Natural killer cell (primary cell): ENCODE data around the gene COL5A1. TPM values are rescaled to one million over a fixed set of nuclear protein-coding genes. Genes with fewer than 3 reads are reported as not detected.

Source experiments
- ATAC-seq, 3 donors: fragments of 150-1000 bp in 2 of 3; fragments of 200-7000 bp in 1 of 3; cut with Tn5 transposase; 1 replicate in 1 of 3; 2 replicates in 2 of 3; pipeline ENCODE4 v1.10.0; 2021; ENCODE audit warnings: mild to moderate bottlenecking in 2 of 3, moderate library complexity in 2 of 3
- DNase-seq, 2 donors: peaks; one replicate each; pipeline versions ENCODE4 v3.0.0 to v3.0.0-alpha.2; 2013 to 2021; ENCODE audit warnings: mixed read lengths in 1 of 2
- H3K27ac ChIP-seq: one replicate; pipeline ENCODE4 v1.5.1; 2013; ENCODE audit warnings: mild to moderate bottlenecking, low read length
- H3K27me3 ChIP-seq: one replicate; pipeline ENCODE4 v1.6.1; 2013; ENCODE audit warnings: low read length; ENCODE audit not compliant: control insufficient read depth, insufficient read depth
- H3K36me3 ChIP-seq: one replicate; pipeline ENCODE4 v1.6.1; 2013; ENCODE audit warnings: low read length; ENCODE audit not compliant: control insufficient read depth, insufficient read depth
- H3K4me1 ChIP-seq: one replicate; pipeline ENCODE4 v1.6.1; 2013; ENCODE audit warnings: low read length; ENCODE audit not compliant: control insufficient read depth, insufficient read depth
- H3K4me3 ChIP-seq: one replicate; pipeline ENCODE4 v1.5.1; 2013; ENCODE audit warnings: low read length
- H3K9me3 ChIP-seq: one replicate; pipeline ENCODE4 v1.6.1; 2013; ENCODE audit warnings: low read length; ENCODE audit not compliant: control insufficient read depth, insufficient read depth
- H3K27ac Mint-ChIP-seq, 2 donors: one replicate each; pipeline ENCODE4 v1.8.0; 2022; ENCODE audit warnings: mild to moderate bottlenecking in 2 of 2, mixed read lengths in 2 of 2, moderate library complexity in 1 of 2
- H3K27me3 Mint-ChIP-seq, 2 donors: one replicate each; pipeline ENCODE4 v1.8.0; 2022; ENCODE audit warnings: low read depth in 2 of 2, mixed read lengths in 2 of 2
- H3K36me3 Mint-ChIP-seq: one replicate; pipeline ENCODE4 v1.8.0; 2022; ENCODE audit warnings: mixed read lengths
- H3K4me1 Mint-ChIP-seq, 2 donors: one replicate each; pipeline ENCODE4 v1.8.0; 2022; ENCODE audit warnings: mixed read lengths in 2 of 2
- H3K4me3 Mint-ChIP-seq: one replicate; pipeline ENCODE4 v1.8.0; 2022; ENCODE audit warnings: mild to moderate bottlenecking, moderate library complexity, mixed read lengths
- H3K9me3 Mint-ChIP-seq, 2 donors: one replicate each; pipeline ENCODE4 v1.8.0; 2022; ENCODE audit warnings: mixed read lengths in 2 of 2
- WGBS: methylation state at CpG from one replicate; pipeline ENCODE4 v1.1.7; 2013; ENCODE audit warnings: missing lambda C conversion rate; ENCODE audit not compliant: insufficient coverage; 5-methylcytosine and 5-hydroxymethylcytosine counted together
- intact Hi-C: fragments of 100-400 bp; cut with micrococcal nuclease; formaldehyde crosslinking; loops from one replicate; pipeline ENCODE4 v1.14.2; 2022
- total RNA-seq, 4 donors: library from RNA; stranded (reverse); fragments of 120-200 nt in 1 of 4; gene quantifications; one replicate each; pipeline versions ENCODE4 v1.2.3 to v1.2.4, GENCODE V29; 2013 to 2022
- TF ChIP-seq, protein P1 (sequence below): fragments of 200-600 bp; IDR thresholded peaks from one replicate; pipeline ENCODE4 v1.8.0; 2022; ENCODE audit warnings: antibody characterized with exemption

COL5A1 gene
- total RNA-seq, 3 donors from 2014 or later (not counting 1 experiment from before 2014, with no cell fraction given): 0.11 to 0.28 (median 0.23) TPM

DNA sequence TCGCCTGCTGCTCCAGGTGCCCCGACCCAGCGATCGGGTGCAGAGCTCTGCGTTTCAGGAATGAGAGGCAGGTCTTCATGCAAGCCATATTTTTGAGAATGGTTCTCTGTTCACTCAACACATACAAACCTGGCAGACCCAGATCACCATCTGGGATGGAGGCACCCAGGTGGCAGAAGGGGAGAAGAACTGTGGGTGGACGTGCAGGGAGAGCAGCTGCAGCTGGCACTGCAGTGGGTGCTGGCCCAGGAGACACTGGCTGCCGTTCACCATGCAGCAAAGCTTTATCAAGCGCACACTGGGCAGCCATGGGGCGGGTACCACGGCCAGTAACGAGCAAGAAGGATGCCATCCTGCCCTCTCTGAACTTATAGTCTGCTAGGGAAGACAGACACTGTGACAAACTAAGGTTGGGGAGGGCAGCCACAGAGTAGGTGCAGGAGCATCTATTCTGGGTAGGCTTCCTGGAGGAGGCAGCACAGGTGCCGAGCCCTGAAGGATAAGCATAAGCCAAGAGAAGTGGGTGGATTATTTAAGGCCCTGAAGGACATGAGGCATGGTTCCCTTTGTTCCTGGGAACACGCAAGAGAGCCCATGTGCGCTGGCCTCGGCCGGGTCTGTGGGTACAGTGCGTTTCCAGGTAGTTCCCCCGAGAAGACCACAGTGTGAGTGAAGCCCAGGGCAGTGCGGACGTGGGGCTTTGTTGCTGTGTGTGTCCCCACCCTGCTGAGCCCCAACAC, 192.8 kb downstream of the COL5A1 start:
- WGBS: 82% methylated on average over 20 of the region's 20 CpGs
- no peaks in the 10 kb centered on the region for H3K36me3 ChIP-seq

DNA sequence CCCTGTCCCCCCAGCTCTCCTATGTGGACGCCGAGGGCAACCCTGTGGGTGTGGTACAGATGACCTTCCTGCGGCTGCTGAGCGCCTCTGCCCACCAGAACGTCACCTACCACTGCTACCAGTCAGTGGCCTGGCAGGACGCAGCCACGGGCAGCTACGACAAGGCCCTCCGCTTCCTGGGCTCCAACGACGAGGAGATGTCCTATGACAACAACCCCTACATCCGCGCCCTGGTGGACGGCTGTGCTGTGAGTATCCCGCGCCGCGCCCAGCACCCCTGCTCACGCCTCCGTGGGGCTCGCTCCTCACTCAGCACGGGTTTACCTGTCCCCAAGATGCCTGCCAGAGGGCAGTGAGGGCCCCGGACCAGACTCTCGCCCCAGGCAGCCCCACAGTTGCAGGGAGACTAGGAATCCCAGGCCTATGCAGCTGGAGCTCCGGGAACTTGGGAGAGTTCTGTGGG, 193.4 kb downstream of the COL5A1 start:
- no peaks in the 10 kb centered on the region for H3K4me1 Mint-ChIP-seq
- intact Hi-C loops: no loop called here
- no peaks in the 10 kb centered on the region for H3K9me3 Mint-ChIP-seq
- 92% methylated on average over 25 of the region's 25 CpGs for WGBS
- H3K27ac Mint-ChIP-seq: no peak overlapping the region
- no peak overlapping the region for H3K4me3 ChIP-seq
- DNase-seq: no peak
- H3K4me1 ChIP-seq: no peaks in the 10 kb centered on the region
- no peaks in the 10 kb centered on the region for H3K27me3 Mint-ChIP-seq
- no peak overlapping the region for H3K4me3 Mint-ChIP-seq
- no peak for ATAC-seq
- no peaks in the 10 kb centered on the region for H3K27me3 ChIP-seq
- TF ChIP-seq, protein P1, sequence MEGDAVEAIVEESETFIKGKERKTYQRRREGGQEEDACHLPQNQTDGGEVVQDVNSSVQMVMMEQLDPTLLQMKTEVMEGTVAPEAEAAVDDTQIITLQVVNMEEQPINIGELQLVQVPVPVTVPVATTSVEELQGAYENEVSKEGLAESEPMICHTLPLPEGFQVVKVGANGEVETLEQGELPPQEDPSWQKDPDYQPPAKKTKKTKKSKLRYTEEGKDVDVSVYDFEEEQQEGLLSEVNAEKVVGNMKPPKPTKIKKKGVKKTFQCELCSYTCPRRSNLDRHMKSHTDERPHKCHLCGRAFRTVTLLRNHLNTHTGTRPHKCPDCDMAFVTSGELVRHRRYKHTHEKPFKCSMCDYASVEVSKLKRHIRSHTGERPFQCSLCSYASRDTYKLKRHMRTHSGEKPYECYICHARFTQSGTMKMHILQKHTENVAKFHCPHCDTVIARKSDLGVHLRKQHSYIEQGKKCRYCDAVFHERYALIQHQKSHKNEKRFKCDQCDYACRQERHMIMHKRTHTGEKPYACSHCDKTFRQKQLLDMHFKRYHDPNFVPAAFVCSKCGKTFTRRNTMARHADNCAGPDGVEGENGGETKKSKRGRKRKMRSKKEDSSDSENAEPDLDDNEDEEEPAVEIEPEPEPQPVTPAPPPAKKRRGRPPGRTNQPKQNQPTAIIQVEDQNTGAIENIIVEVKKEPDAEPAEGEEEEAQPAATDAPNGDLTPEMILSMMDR: no peak
- H3K9me3 ChIP-seq: no peaks in the 10 kb centered on the region
- no peaks in the 10 kb centered on the region for H3K36me3 ChIP-seq
- H3K27ac ChIP-seq: no peak overlapping the region
- no peaks in the 10 kb centered on the region for H3K36me3 Mint-ChIP-seq

More for the DNA sequence above, 192.8 kb downstream of the COL5A1 start:
- intact Hi-C loops: no loop called here
- Mint-ChIP-seq H3K4me3 (no peak overlapping the region), H3K9me3 (no peaks in the 10 kb centered on the region), H3K4me1 (no peaks in the 10 kb centered on the region), H3K27me3 (no peaks in the 10 kb centered on the region), H3K36me3 (no peaks in the 10 kb centered on the region), H3K27ac (no peak overlapping the region)
- H3K4me1 ChIP-seq: no peaks in the 10 kb centered on the region
- no peaks in the 10 kb centered on the region for H3K27me3 ChIP-seq
- ATAC-seq (no peak), DNase-seq (no peak)
- TF ChIP-seq, protein P1: no peak
- no peak overlapping the region for H3K27ac ChIP-seq
- no peaks in the 10 kb centered on the region for H3K9me3 ChIP-seq
- H3K4me3 ChIP-seq: no peak overlapping the region

DNA sequence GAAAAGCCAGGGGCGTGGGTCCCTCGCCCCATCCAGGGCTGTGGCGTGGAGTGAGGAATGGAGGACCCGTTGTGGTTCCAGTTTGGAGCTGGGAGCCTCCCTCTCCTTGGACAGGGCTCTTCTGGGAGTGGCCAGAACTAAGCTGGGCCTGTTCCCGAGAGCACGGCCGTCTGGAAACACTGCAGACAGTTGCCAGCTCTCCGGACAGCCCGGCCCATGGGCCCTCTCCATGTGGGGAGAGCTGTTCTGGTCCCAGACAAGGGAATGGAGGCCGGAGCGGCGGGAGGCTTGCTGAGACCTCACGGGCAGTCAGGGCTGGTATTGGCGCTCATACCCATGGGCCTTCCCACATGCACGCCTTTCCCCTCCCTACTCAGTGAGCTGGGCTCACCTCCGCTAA, 193.8 kb downstream of the COL5A1 start:
- 87% methylated on average over 16 of the region's 16 CpGs for WGBS
- H3K27ac Mint-ChIP-seq: no peak overlapping the region

More for the DNA sequence above, 193.8 kb downstream of the COL5A1 start:
- no peaks in the 10 kb centered on the region for H3K27me3 Mint-ChIP-seq
- ATAC-seq (no peak), DNase-seq (no peak)
- TF ChIP-seq, protein P1: no peak
- H3K9me3 ChIP-seq: no peaks in the 10 kb centered on the region
- no peak overlapping the region for H3K4me3 Mint-ChIP-seq
- H3K27me3 ChIP-seq: no peaks in the 10 kb centered on the region
- H3K27ac ChIP-seq: no peak overlapping the region
- H3K4me3 ChIP-seq: no peak overlapping the region
- no peaks in the 10 kb centered on the region for H3K4me1 ChIP-seq
- no peaks in the 10 kb centered on the region for H3K36me3 Mint-ChIP-seq
- H3K9me3 Mint-ChIP-seq: no peaks in the 10 kb centered on the region
- intact Hi-C loops: no loop called here
- no peaks in the 10 kb centered on the region for H3K4me1 Mint-ChIP-seq
- H3K36me3 ChIP-seq: no peaks in the 10 kb centered on the region
